ENCODE data around the gene LRRC4C. TPM values are rescaled to one million over a fixed set of nuclear protein-coding genes. Genes with fewer than 3 reads are reported as not detected.

The LRRC4C gene
- total RNA-seq, 2 donors from 2014 or later: 2.7 to 2.8 TPM

GRCh38 chr11:40235841-40236240 lies 1223.6 kb downstream of the LRRC4C start:
- Histone ChIP-seq H3K27ac (no peak overlapping the region), H3K4me1 (no peaks in the 10 kb centered on the region), H3K9me3 (no peaks in the 10 kb centered on the region), H3K36me3 (no peaks in the 10 kb centered on the region), H3K27me3 (no peaks in the 10 kb centered on the region), H3K4me3 (no peak overlapping the region)
- TF ChIP-seq CTCF (IDR thresholded peaks at IDR 0.05): no peak
- DNase-seq (ENCODE audit: low spot score): no peak

DNA sequence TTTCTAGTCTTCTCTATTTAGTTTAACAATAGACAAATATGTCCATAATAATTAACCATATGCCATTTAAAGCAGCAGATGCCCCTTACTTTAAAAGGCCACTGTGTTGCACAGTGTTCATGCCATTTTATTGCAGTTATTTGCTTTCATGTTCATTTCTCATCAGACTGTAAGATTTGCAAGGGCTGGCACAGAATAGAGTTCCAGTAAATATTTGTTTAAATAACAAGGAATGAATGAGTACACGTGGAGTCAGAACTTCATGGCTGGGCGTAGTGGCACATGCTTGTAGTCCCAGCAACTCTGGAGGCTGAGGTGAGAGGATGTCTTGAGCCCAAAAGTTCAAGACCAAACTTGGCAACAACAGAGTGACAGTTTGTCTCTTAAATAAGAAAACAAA lies 1228.6 kb downstream of the LRRC4C start:
- no peak overlapping the region for H3K27ac ChIP-seq
- H3K4me1 ChIP-seq: no peaks in the 10 kb centered on the region
- no peak overlapping the region for H3K4me3 ChIP-seq
- DNase-seq (ENCODE audit: low spot score): no peak
- TF ChIP-seq CTCF (IDR thresholded peaks at IDR 0.05): no peak
- no peaks in the 10 kb centered on the region for H3K36me3 ChIP-seq
- no peaks in the 10 kb centered on the region for H3K9me3 ChIP-seq
- no peaks in the 10 kb centered on the region for H3K27me3 ChIP-seq

DNA sequence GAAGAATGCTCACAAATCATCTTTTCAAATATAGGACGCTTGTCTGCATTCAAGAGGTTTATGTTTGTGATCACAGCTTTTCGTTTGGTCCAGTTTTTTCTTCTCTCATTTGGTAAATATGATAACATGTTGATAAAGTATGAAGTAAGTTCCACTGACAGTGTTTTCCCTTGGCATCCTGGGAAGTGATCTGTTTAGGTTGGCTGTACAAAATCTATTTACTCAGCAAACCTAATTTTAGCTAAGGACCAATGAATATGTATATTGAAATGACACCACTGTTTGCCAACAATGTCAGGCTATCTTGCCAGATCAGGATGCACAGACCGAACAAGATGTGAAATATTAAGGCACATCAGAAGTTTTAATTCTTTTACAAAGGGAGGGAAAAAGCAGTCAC lies 1230.8 kb downstream of the LRRC4C start:
- no peak for TF ChIP-seq CTCF (IDR thresholded peaks at IDR 0.05)
- no peak for DNase-seq (ENCODE audit: low spot score)
- Histone ChIP-seq H3K27me3 (no peaks in the 10 kb centered on the region), H3K4me1 (no peaks in the 10 kb centered on the region), H3K36me3 (no peaks in the 10 kb centered on the region), H3K9me3 (no peaks in the 10 kb centered on the region), H3K4me3 (no peak overlapping the region), H3K27ac (no peak overlapping the region)

GRCh38 chr11:40227730-40228129 lies 1231.7 kb downstream of the LRRC4C start:
- H3K4me3 ChIP-seq: no peak overlapping the region
- TF ChIP-seq CTCF (IDR thresholded peaks at IDR 0.05): no peak

DNA sequence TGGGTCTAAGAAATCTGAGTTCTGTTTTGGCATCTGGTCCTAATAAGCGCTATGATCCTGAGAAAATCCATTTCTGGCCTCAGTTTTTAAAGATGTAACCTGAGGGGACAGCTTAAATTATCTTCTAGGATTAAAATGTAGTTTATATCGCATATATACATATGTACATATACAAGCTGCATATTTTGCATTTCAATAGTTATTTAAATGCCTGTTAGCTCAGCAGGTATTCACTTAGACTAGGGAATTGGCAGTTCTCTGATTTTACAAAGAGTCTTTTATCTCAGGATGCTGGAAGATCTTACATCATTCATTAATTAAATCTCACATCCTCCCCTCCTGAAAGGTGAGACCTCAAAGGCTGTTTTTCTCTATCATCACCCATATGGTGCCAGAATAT lies 1232.8 kb downstream of the LRRC4C start:
- no peaks in the 10 kb centered on the region for H3K4me1 ChIP-seq
- DNase-seq (ENCODE audit: low spot score): no peak
- no peaks in the 10 kb centered on the region for H3K27me3 ChIP-seq
- H3K9me3 ChIP-seq: no peaks in the 10 kb centered on the region
- H3K36me3 ChIP-seq: no peaks in the 10 kb centered on the region
- no peak for TF ChIP-seq CTCF (IDR thresholded peaks at IDR 0.05)
- H3K27ac ChIP-seq: no peak overlapping the region
- no peak overlapping the region for H3K4me3 ChIP-seq

More at GRCh38 chr11:40227730-40228129, 1231.7 kb downstream of the LRRC4C start:
- no peaks in the 10 kb centered on the region for H3K27me3 ChIP-seq
- no peaks in the 10 kb centered on the region for H3K4me1 ChIP-seq
- H3K9me3 ChIP-seq: no peaks in the 10 kb centered on the region
- no peaks in the 10 kb centered on the region for H3K36me3 ChIP-seq
- H3K27ac ChIP-seq: no peak overlapping the region
- DNase-seq (ENCODE audit: low spot score): no peak

- no peak for TF ChIP-seq CTCF (IDR thresholded peaks at IDR 0.05)
- no peaks in the 10 kb centered on the region for H3K4me1 ChIP-seq
- H3K27me3 ChIP-seq: no peaks in the 10 kb centered on the region
- no peaks in the 10 kb centered on the region for H3K9me3 ChIP-seq
- no peak for DNase-seq (ENCODE audit: low spot score)
- no peaks in the 10 kb centered on the region for H3K36me3 ChIP-seq
- no peak overlapping the region for H3K27ac ChIP-seq
- H3K4me3 ChIP-seq: no peak overlapping the region
Measured at GRCh38 chr11:40223596-40224330, 1235.7 kb downstream of the LRRC4C start.

Data from right atrium auricular region (tissue), 2 donors.